GM18511 (cell line): ENCODE measurements around the gene FXYD2.

ENCODE experiments used
- ATAC-seq: cut with Tn5 transposase; IDR thresholded peaks from one replicate; pipeline ENCODE4 v1.9.1; 2021; ENCODE audit warnings: mild to moderate bottlenecking, moderate library complexity; ENCODE audit not compliant: unreplicated experiment

FXYD2 gene

DNA sequence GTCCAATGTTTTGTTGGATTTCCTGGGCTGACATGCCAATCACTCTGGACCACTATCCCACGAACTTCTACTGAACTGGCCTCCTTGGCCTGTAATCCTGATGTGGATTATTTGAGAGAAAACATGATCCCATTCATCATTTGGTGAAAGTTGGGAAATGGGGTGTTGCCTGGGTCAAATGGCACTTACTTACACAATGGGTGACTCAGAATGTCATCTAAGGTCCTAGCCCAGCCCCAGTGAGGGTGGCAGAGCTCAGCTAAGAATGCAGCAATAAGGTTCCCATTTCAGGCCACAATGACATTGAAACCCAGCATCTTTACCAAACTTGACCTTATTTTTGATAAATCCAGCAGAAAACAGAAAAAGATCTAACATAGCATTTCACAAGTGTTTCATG lies 19.5 kb downstream of the FXYD2 start:
- ATAC-seq: no peak

GRCh38 chr11:117803896-117804295 lies 20.6 kb downstream of the FXYD2 start:
- no peak for ATAC-seq

GRCh38 chr11:117799634-117800033 lies 24.9 kb downstream of the FXYD2 start:
- ATAC-seq: no peak

GRCh38 chr11:117796872-117797529 lies 27.5 kb downstream of the FXYD2 start, which contains the start of gene DSCAML1:
TSS of gene DSCAML1 (minus strand) at chr11:117797216. CDS start at chr11:117797079, 137 bp downstream.
- no peak for ATAC-seq

DNA sequence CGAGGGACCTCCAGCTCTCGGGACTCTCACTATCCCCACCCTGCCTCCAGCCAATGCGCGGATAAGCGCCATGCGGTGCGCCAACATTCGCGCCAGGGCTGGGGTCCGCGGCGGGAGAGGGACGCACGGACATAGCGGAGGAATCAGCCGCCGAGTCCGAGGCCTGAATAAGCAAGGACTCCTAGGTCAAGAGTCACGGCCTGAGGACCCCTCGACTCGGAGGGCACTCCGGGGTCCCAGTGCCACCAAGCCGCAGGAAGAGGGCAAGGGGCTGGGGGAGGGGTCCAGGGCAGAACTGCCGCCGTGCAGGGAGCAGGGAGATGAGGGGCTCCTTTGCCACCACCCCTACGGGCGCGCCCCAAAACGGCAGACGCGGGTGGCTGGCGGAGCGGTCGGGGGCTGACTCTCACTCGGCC lies 28.1 kb downstream of the FXYD2 start:
- no peak for ATAC-seq

DNA sequence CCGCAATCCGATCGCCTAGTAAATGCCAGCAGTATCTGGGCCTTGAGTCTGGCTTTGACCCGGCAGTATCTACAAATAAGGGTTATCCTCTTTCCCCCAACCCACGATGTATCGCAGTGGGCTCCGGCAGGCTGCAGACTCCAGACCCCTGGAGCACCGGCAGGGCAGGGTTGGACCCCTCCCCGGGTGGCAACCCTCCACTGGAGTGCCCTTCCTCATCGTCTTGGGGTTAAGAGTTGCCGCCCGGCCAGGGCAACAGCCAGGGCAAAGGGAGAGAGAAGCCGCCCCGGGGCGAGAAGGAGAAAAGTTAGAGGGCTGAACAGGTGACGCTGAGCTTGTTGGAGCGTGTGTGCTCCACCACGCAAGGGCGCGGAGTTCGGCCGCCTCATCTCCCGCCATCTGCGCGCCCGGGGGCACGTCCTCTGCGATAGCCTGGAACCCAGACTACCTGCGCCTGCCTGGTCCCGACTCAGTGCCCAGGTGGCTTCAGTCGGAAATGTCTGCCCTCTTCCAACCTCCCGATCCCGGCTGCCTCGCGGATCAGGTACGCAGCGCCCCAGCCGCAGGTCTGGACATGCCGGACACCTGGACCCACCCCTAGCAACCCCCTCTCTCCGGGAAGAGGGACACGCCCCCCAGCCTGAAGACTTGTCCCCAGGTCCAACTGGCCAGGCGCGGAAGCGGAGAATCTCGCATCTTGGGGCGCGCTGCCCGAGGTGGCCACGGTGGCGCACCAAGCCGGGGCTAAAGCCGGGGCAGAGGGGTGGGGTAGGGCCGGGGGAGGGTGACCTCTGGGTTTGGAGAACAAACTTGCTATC lies 28.7 kb downstream of the FXYD2 start:
- ATAC-seq: no peak

DNA sequence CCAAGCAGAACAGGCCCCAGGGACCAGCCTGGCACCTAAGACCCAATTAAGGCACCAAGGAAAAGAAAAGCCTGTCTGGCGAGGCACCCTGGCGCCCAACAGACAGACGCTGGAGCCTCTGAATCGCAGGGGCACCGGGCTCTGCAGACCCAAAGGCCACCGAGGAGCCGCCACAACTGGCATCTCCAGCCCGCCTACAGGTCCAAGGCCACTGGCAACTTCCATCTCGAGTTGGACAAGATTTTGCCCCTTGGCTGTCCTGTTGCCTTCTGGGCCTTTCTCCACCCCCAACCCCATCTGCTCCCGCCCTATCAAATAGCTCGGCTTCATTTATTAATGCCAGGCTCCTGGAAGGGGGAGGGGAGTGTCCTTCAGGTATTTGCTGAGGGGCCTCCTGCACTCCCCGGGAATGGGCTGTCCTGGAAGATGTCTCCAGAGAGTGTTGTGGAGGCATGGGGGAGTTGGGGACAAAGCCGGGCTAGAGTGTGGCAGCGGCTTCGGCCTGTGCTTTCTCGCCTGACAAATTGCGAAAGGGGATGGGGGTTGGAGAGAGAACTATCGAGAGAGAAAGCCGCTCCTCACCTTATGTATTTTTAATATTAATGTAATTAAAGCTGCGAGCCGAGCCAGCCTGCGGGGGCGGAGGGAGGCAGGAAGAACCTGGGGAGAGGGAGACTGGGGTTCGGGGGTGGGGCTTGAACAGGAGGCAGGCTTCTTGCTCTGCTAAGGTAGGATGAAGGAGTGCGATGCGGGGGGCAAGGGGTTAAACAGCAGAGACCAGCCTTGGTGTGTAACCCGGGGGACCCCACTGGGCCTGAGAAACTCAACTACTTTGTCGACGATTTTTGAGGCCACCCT lies 29.5 kb downstream of the FXYD2 start:
- ATAC-seq: no peak

DNA sequence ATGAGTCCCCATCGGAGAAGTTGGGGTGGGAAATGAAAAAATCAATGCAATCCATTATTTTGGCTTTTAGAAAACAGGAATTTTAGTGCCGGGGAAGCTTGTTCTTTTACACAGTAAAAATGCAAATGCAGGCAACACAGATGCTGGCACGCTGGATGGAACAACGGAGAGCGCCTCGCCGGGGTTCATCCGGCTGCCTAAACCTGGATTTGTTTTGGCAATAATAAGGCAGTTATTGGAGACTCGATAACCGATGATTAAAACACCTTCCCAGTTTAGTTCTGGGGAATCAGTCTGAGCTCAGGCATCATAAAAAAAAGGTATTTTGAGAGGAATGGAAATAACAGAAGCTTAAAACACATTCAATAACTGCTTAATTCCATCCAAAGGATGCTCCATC lies 30.4 kb downstream of the FXYD2 start:
- no peak for ATAC-seq

DNA sequence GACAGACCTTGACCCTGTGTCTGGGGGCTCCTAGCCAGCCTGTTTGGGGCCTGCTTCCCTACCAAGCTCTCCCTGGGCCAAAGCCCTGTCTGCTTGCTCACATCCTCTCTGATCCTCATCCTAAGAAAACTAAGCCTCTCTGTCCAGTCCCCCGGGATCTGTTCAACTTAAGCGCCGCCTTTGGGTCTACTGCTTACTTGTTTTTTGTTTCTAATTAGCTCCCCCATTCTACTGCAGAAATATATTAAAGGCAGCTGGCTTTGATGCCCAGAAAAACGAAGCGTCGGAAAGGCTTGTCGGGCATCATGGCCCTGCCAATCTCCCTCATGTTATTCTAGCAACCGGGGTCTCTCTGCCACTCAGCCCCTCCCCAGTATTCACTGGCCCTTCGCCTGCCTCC lies 31.0 kb downstream of the FXYD2 start:
- ATAC-seq: no peak

DNA sequence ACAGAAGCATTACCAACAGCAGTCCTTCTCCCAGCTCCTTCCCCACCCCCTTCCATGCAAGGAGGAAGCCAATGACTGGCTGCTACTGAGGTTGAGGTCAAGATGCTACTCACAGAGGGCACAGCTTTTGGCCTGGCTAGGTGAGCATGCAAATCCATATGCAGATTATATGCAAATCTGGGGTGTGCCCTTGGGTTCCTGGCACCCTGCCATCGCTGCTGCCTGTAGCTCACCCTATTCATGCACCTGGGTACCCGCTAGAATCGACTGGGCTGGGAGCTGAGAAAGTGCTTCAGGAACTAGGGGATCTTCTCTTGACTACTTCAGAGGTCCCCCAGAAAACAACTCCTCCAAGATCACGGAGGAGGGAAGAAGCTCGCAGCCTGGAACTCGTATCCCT lies 31.6 kb downstream of the FXYD2 start:
- ATAC-seq: no peak

- no peak for ATAC-seq
Measured at GRCh38 chr11:117792241-117792640, 32.3 kb downstream of the FXYD2 start.

DNA sequence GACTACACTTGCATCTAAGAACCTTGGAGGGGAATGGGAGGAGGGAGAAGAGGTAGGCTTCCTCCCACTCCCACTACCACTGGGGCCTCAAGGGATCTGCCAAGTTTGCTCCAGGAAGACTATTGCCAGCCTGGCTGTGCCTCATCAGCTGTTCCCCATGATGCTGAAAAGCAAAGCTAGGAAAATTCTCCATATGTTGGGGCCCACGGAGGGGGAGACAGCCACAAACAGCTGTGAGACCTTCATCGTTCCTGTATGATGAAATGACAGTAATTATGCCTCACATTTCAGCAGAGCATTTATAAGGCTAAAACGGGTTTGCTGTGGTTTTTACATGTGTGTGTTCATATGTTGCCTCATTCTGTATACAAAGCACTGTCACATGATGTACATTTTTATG lies 34.3 kb downstream of the FXYD2 start:
- no peak for ATAC-seq

- ATAC-seq: no peak
Measured at GRCh38 chr11:117789241-117789640, 35.3 kb downstream of the FXYD2 start.

- ATAC-seq: no peak
Measured at GRCh38 chr11:117786135-117786870, 38.2 kb downstream of the FXYD2 start.

DNA sequence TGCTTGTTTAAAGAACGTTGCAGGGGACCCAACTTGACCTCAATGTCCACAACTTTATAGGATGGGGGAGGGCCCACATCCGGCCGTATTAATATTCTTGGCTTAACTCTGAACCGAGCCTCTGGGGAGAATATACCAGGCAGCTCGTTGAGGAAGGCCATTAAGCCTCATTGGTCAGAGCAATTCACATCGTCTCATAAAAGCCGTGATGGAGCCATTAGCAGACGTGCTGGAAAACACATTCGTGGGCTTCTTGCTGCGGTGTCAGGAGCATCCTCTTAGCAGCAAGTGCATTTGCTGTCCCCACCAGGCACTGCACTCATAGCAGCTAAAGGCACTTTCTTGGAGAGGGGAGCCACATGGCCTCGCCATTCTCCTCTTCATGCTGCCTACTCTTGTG lies 42.4 kb downstream of the FXYD2 start:
- ATAC-seq: no peak

DNA sequence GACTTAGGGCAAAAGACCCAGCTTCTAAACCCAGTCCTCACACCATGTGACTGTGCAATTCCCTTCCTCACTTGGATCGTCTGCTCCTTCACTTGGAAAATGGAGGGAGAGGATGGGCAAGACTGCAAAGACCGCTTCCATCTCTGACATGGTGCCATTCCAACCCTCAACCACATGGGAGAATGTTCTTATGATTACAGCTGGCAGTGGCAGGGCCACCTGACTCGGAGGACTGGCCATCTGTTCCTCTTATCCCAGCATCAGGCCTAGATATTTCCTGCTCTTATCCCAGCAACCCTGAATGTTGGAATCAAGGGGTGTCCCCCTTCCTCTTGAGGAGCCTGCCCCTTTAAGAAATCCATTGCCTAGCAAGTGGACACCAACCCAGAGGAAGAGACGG lies 42.9 kb downstream of the FXYD2 start:
- ATAC-seq: no peak

DNA sequence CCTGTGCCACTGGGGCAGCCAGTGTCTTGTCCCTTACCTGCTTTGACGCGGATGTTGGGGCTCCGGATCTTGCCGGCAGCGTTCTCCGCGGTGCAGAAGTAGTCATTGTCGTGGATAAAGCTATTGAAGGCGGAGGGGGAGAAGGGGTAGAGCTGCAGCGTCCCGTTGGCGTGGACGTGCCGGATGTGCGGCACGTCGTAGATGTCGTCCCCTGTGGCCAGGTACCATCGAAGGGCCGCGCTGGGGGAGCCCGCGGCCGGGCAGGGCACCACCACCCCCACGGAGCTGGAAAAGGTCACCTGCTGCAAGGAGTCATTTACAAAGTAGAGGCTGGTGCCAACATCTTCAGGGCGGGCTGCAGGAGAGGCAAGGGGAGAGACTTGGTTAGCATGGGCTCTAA lies 44.1 kb downstream of the FXYD2 start:
- no peak for ATAC-seq

DNA sequence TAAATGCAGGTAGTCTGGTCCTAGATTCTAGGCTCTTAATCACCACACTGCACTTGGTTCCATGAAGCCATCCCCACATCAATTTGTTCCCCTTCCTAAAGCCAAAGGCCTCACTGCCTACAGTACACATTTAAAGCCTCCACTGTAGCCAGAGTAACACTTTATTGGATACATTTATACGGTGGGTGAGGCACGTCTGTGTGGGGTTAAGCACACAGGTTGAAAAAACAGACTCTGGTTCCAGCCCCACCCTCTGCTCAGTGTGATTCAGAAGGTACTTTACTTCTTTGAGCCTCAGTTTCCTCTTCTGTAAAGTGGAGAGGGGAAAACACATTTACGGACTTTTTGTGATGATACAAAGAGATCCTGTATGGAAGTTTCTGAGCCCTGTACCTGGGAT lies 50.0 kb downstream of the FXYD2 start:
- ATAC-seq: no peak

DNA sequence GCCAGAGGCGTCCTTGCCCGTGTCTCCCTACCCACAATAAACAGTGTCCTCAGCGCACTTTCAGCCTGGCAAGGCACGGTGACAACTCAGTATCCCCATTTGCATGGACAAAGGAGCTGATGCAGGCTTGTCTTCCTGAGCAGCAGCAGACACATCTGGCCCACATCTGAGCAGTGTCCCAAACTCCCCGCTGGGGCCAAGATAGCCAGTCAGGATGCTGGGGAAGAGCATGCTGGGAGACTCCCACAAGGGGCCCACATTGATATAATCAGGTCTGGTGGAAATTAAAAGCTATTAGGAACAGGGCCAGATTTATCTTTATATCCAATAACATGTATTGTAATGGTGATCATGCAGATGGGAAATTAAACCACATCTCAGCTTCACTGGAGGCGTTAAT lies 52.2 kb downstream of the FXYD2 start:
- no peak for ATAC-seq

GRCh38 chr11:117771841-117772240 lies 52.7 kb downstream of the FXYD2 start:
- ATAC-seq: no peak

GRCh38 chr11:117771197-117771596 lies 53.3 kb downstream of the FXYD2 start:
- no peak for ATAC-seq
